HEK293 (cell line): ENCODE data around the gene DUS1L.

Experiments
- CTCF ChIA-PET: fragments of 350-600 bp; formaldehyde crosslinking; extraction: SDS; loops from one replicate; lab custom pipeline; 2021; ENCODE audit warnings: antibody characterized with exemption; lab: Yijun Ruan, JAX
- POLR2A ChIA-PET: fragments of 300-600 bp; formaldehyde crosslinking; extraction: SDS; loops from one replicate; lab custom pipeline; 2020; ENCODE audit warnings: antibody characterized with exemption, inconsistent platforms; lab: Yijun Ruan, JAX
- H3K27ac ChIP-seq: fragments of 200-500 bp; sonication (Bioruptor generic); 2 replicates; pipeline ENCODE4 v1.5.1; 2014; ENCODE audit warnings: low read depth, low read length, control low read depth, inconsistent platforms; ENCODE audit errors: extremely low read depth
- H3K36me3 ChIP-seq, 2 experiments: fragments of 200-500 bp in 1 of 2; sonication (Bioruptor generic) in 1 of 2; 1 replicate in 1 of 2; 2 replicates in 1 of 2; pipeline ENCODE4 v1.5.1; 2014 to 2017; ENCODE audit warnings: inconsistent platforms in 2 of 2, low read length in 2 of 2; ENCODE audit not compliant: control insufficient read depth in 2 of 2, insufficient read depth in 1 of 2
- H3K4me1 ChIP-seq: fragments of 200-500 bp; sonication (Bioruptor generic); 2 replicates; pipeline ENCODE4 v1.5.1; 2014; ENCODE audit warnings: mild to moderate bottlenecking, low read length, inconsistent platforms; ENCODE audit not compliant: control insufficient read depth, insufficient read depth
- H3K4me3 ChIP-seq: 2 replicates; pipeline ENCODE4 v1.5.1; 2011; ENCODE audit warnings: low read depth, mild to moderate bottlenecking, control low read depth, low read length, moderate library complexity
- H3K9me3 ChIP-seq: fragments of 200-500 bp; sonication (Bioruptor generic); 2 replicates; pipeline ENCODE4 v1.5.1; 2014; ENCODE audit warnings: low read depth, low read length, inconsistent platforms; ENCODE audit not compliant: control insufficient read depth, insufficient read depth
- GLIS2 ChIP-seq: fragments of 450-650 bp; formaldehyde crosslinking; IDR thresholded peaks from 2 replicates; pipeline ENCODE4 v1.5.1; 2016; ENCODE audit warnings: missing biosample characterization, missing genetic modification characterization
- KLF8 ChIP-seq: fragments of 450-650 bp; formaldehyde crosslinking; IDR thresholded peaks from 2 replicates; pipeline ENCODE4 v1.5.1; 2016; ENCODE audit warnings: missing biosample characterization, missing genetic modification characterization
- SP2 ChIP-seq: fragments of 450-650 bp; formaldehyde crosslinking; IDR thresholded peaks from 2 replicates; pipeline ENCODE4 v1.5.1; 2016; ENCODE audit warnings: missing biosample characterization, missing genetic modification characterization
- ZFHX2 ChIP-seq: fragments of 450-650 bp; formaldehyde crosslinking; conservative IDR thresholded peaks from 2 replicates; pipeline ENCODE4 v1.5.1; 2016; ENCODE audit warnings: missing biosample characterization, missing genetic modification characterization
- ZFP69B ChIP-seq: fragments of 450-650 bp; formaldehyde crosslinking; IDR thresholded peaks from 2 replicates; pipeline ENCODE4 v1.5.1; 2016; ENCODE audit warnings: missing biosample characterization, missing genetic modification characterization
- ZNF366 ChIP-seq: fragments of 450-650 bp; formaldehyde crosslinking; conservative IDR thresholded peaks from 2 replicates; pipeline ENCODE4 v1.5.1; 2016; ENCODE audit warnings: missing biosample characterization, missing genetic modification characterization
- ZNF426 ChIP-seq: fragments of 450-650 bp; formaldehyde crosslinking; IDR thresholded peaks from 2 replicates; pipeline ENCODE4 v1.5.1; 2017; ENCODE audit warnings: missing biosample characterization, missing genetic modification characterization, mild to moderate bottlenecking, inconsistent platforms, moderate library complexity
- ZNF571 ChIP-seq: fragments of 450-650 bp; formaldehyde crosslinking; IDR thresholded peaks from 2 replicates; pipeline ENCODE4 v1.5.0; 2017; ENCODE audit warnings: missing biosample characterization, missing genetic modification characterization
- ZSCAN23 ChIP-seq: fragments of 450-650 bp; formaldehyde crosslinking; IDR thresholded peaks from 2 replicates; pipeline ENCODE4 v1.5.1; 2016; ENCODE audit warnings: missing biosample characterization, missing genetic modification characterization
- TF ChIP-seq, protein P1 (sequence below): fragments of 450-650 bp; IDR thresholded peaks from 2 replicates; pipeline ENCODE4 v1.5.1; 2018; ENCODE audit warnings: missing biosample characterization, missing genetic modification characterization
- TF ChIP-seq, protein P2 (sequence below): fragments of 450-650 bp; formaldehyde crosslinking; IDR thresholded peaks from 2 replicates; pipeline ENCODE4 v1.5.1; 2016; ENCODE audit warnings: missing biosample characterization, missing genetic modification characterization
- TF ChIP-seq, protein P3 (sequence below): fragments of 450-650 bp; formaldehyde crosslinking; IDR thresholded peaks from 2 replicates; pipeline ENCODE4 v1.5.1; 2016; ENCODE audit warnings: missing biosample characterization, missing genetic modification characterization

The DUS1L gene

DNA sequence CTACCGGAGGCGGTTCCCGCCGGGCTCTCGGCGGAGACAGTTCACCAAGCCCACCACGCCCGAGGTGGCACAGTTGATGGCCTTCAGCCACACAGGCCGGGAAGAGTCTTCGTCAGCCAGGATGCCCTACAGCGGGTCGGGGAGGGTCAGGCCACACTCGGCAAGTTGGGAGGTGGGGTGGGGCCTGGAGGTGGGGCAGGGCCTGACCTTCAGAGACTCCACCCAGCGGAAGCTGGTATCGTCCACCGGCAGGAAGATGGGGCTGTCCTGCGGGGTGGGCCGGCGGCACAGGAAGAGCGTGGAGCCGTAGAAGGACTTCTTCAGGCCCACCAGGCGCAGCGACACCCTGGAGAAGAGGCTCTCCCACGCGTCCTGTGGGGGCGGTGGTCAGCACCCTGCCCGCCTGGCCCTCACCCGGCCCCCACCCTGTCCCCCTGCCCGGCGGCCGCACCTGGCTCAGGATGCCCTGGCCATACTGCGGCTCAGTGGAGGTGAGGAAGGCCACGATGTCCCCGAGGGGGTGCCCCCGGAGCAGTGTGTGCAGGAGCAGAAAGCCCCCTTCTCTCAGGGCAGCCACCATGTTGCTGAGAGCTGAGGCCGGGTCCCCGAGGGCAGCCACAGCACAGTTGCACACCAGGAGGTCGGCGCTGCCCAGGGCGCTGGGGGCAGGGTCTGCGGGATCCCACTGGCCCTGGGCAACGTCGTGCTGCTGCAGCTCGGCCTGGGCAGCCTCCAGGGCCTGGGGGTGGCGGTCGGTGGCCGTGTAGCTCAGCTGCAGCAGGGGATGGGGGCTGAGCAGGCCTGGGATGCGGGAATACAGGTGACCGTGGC is 19.6 kb upstream of the DUS1L start:
- ChIA-PET POLR2A (interaction anchor here (1.2 to 1.4 kb wide), 2 partner anchors 14 to 48 kb away, joined by 3 read pairs; partner anchors contain the start of gene DCXR), CTCF (interaction anchor here (0.6 kb wide), 1 partner anchor 11 kb away, joined by 3 read pairs; no protein-coding TSS in a partner anchor)
- H3K36me3 ChIP-seq = peaks cover 20 to 100% of the 10 kb centered on the region in 2 experiments; a peak in 2 of 3 replicates
- no peak overlapping the region for H3K4me3 ChIP-seq
- H3K27ac ChIP-seq = 0 out of 2 replicates have a peak overlapping the region, but pooled peaks have one; percentile 24
- H3K9me3 ChIP-seq = no peaks in the 10 kb centered on the region
- no peaks in the 10 kb centered on the region for H3K4me1 ChIP-seq
- peak; percentile 73; the same call in 1 of the 2 replicates for TF ChIP-seq KLF8 (tag by site-specific recombination)
- no peak for TF ChIP-seq ZNF366
- TF ChIP-seq, protein P1, sequence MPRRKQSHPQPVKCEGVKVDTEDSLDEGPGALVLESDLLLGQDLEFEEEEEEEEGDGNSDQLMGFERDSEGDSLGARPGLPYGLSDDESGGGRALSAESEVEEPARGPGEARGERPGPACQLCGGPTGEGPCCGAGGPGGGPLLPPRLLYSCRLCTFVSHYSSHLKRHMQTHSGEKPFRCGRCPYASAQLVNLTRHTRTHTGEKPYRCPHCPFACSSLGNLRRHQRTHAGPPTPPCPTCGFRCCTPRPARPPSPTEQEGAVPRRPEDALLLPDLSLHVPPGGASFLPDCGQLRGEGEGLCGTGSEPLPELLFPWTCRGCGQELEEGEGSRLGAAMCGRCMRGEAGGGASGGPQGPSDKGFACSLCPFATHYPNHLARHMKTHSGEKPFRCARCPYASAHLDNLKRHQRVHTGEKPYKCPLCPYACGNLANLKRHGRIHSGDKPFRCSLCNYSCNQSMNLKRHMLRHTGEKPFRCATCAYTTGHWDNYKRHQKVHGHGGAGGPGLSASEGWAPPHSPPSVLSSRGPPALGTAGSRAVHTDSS (tag by site-specific recombination) = no peak
- TF ChIP-seq GLIS2 (tag by site-specific recombination) = peak; percentile 33; the same call in 1 of the 2 replicates
- TF ChIP-seq, all 188 proteins: peak for 2

DNA sequence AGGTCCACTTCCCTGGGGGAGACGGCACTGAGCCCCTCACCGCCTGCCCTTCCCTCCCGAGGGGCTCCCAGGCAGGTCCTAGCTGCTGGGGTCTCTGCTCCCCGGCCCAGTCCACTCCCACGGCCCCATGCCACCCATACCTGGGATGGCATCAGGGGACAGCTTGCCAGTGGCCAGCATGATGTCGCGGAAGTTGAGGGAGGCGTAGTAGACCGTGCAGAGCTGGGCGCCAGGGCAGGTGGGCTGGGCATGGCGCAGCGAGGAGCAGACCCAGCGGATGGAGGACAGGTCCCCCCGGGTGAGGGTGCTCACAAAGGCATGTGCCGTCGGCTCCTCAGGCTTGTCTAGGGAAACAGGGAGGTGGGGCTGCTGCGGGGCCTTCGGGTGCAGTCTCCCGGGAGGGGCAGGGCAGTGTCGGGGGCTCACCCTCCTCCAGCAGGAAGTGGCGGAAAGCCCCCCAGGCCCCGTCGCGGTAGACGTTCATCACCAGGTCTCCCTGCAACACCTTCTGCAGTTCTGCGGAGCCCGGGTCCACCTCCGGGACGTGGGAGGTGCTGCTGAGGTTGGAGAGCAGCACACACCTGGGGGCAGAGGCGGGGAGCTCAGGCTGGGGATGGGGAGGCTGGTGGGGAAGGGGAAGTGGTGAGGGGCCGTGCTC is 18.9 kb upstream of the DUS1L start:
- H3K36me3 ChIP-seq = peaks cover 19 to 100% of the 10 kb centered on the region in 2 experiments
- POLR2A ChIA-PET = interaction anchor here (1.2 to 1.4 kb wide), 2 partner anchors 14 to 47 kb away, joined by 3 read pairs; partner anchors contain the start of gene DCXR
- no peaks in the 10 kb centered on the region for H3K9me3 ChIP-seq
- no peak overlapping the region for H3K4me3 ChIP-seq
- TF ChIP-seq ZSCAN23 (tag by site-specific recombination) = no peak
- TF ChIP-seq, protein P2, sequence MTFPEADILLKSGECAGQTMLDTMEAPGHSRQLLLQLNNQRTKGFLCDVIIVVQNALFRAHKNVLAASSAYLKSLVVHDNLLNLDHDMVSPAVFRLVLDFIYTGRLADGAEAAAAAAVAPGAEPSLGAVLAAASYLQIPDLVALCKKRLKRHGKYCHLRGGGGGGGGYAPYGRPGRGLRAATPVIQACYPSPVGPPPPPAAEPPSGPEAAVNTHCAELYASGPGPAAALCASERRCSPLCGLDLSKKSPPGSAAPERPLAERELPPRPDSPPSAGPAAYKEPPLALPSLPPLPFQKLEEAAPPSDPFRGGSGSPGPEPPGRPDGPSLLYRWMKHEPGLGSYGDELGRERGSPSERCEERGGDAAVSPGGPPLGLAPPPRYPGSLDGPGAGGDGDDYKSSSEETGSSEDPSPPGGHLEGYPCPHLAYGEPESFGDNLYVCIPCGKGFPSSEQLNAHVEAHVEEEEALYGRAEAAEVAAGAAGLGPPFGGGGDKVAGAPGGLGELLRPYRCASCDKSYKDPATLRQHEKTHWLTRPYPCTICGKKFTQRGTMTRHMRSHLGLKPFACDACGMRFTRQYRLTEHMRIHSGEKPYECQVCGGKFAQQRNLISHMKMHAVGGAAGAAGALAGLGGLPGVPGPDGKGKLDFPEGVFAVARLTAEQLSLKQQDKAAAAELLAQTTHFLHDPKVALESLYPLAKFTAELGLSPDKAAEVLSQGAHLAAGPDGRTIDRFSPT (tag by site-specific recombination) = peak; percentile 55
- CTCF ChIA-PET = no interaction called here
- no peak overlapping the region for H3K27ac ChIP-seq
- no peaks in the 10 kb centered on the region for H3K4me1 ChIP-seq

DNA sequence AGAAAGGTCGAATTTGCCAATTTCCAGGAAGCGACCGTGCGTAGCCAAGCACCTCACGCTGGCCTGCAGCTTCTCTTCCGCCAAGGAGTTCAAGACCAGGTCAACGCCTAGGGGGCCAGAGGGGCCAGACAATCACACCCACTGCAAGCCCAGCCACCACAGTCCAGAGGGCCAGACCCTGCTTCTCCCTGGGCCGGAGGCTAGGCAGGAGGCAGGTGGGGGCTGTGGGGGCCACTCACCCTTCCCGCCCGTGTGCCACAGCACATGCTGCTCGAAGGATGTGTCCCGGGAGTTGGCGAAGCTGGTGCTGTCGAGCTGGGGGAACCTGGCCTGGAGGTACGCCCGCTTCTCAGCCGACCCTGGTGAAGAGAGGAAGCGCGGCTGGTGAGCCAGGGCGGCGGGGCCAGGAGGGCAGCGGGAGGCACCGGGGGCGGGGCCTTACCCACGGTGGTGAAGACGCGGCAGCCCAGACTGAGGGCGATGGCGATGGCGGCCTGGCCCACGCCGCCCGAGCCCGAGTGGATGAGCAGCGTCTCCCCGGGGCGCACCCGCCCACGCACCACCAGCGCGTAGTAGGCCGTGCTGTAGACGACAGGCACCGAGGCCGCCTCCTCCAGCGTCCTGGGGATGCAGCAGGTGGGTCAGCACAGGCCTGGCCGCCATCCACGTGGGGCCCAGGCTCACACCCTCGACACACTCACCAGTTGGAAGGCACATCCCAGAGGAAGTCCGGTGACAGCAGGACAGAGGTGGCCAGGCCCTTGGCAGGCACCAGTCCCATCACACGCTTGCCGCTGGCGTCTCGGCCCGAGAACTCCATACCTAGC is 18.1 kb upstream of the DUS1L start:
- ChIA-PET POLR2A (no interaction called here), CTCF (no interaction called here)
- no peak overlapping the region for H3K4me3 ChIP-seq
- no peaks in the 10 kb centered on the region for H3K9me3 ChIP-seq
- H3K4me1 ChIP-seq = no peaks in the 10 kb centered on the region
- TF ChIP-seq ZNF571 (no peak), ZFHX2 (peak; percentile 41), ZNF426 (tag by site-specific recombination) (no peak), SP2 (tag by site-specific recombination) (no peak), ZFP69B (no peak), KLF8 (tag by site-specific recombination) (0 out of 2 replicates have a peak, but pooled peaks have one; percentile 6)
- TF ChIP-seq, protein P3, sequence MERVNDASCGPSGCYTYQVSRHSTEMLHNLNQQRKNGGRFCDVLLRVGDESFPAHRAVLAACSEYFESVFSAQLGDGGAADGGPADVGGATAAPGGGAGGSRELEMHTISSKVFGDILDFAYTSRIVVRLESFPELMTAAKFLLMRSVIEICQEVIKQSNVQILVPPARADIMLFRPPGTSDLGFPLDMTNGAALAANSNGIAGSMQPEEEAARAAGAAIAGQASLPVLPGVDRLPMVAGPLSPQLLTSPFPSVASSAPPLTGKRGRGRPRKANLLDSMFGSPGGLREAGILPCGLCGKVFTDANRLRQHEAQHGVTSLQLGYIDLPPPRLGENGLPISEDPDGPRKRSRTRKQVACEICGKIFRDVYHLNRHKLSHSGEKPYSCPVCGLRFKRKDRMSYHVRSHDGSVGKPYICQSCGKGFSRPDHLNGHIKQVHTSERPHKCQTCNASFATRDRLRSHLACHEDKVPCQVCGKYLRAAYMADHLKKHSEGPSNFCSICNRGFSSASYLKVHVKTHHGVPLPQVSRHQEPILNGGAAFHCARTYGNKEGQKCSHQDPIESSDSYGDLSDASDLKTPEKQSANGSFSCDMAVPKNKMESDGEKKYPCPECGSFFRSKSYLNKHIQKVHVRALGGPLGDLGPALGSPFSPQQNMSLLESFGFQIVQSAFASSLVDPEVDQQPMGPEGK = 0 out of 2 replicates have a peak, but pooled peaks have one; percentile 37
- TF ChIP-seq, all 188 proteins: peak for 3
- peaks cover 23 to 98% of the 10 kb centered on the region in 2 experiments for H3K36me3 ChIP-seq
- H3K27ac ChIP-seq = peak overlapping the region; percentile 12; the same call in 1 of the 2 replicates
